HCT116 (cell line): Measurements from ENCODE around the gene FLT3. TPM values are rescaled to one million over a fixed set of nuclear protein-coding genes. Genes with fewer than 3 reads are reported as not detected.

ENCODE experiments used
- ATAC-seq: fragments of 200-7000 bp; cut with Tn5 transposase; 2 replicates; pipeline ENCODE4 v1.9.1; 2020; ENCODE audit warnings: mild to moderate bottlenecking, moderate library complexity
- BruUV-seq: library from RNA; stranded (reverse); fragments of 400-500 nt; replicated peaks from 2 replicates; lab custom pipeline; 2021; lab: Mats Ljungman, UMichigan
- CTCF ChIA-PET: fragments of 300-600 bp; sonication (Branson Sonifier 250); formaldehyde crosslinking; loops from one replicate; lab custom pipeline; 2021; ENCODE audit warnings: antibody characterized with exemption; lab: Charles Lee
- POLR2A ChIA-PET: fragments of 300-600, 350-600 bp; sonication (Branson Sonifier 250); formaldehyde crosslinking; loops from one replicate; lab custom pipeline; 2021; ENCODE audit warnings: antibody characterized with exemption; lab: Charles Lee
- RAD21 ChIA-PET, 2 experiments: fragments of 300-600 bp; sonication (Branson Sonifier 250); formaldehyde crosslinking; loops; one replicate each; lab custom pipeline; 2023; ENCODE audit warnings: low total read pairs in 2 of 2; ENCODE audit not compliant: uncharacterized antibody in 2 of 2, unreplicated experiment in 2 of 2, low non-redundant PET in 1 of 2; lab: Charles Lee
- DNase-seq: peaks from one replicate; pipeline ENCODE4 v3.0.0-alpha.2; 2010; ENCODE audit warnings: low read depth, low spot score
- H2AFZ ChIP-seq: fragments of 200-600 bp; shearing (Covaris generic), sonication (generic); 2 replicates; pipeline ENCODE4 v1.6.1; 2017; ENCODE audit warnings: low read depth, mixed run types, mixed read lengths, antibody characterized with exemption, low read length; ENCODE audit not compliant: poor library complexity, severe bottlenecking
- H3K27ac ChIP-seq: 2 replicates; pipeline ENCODE4 v1.5.1; 2012; ENCODE audit warnings: low read depth, low read length
- H3K27me3 ChIP-seq: fragments of 200-600 bp; sonication (generic); 2 replicates; pipeline ENCODE4 v1.6.1; 2016; ENCODE audit warnings: mixed run types, low read length, mixed read lengths; ENCODE audit not compliant: insufficient read depth
- H3K36me3 ChIP-seq, 2 experiments: fragments of 200-500 bp in 1 of 2; fragments of 200-600 bp in 1 of 2; sonication (Bioruptor generic) in 1 of 2; sonication (generic) in 1 of 2; 2 replicates each; pipeline versions ENCODE4 v1.5.1 to v1.6.1; 2014 to 2016; ENCODE audit warnings: low read length in 2 of 2, inconsistent platforms in 1 of 2, mixed read lengths in 1 of 2, mixed run types in 1 of 2; ENCODE audit not compliant: insufficient read depth in 2 of 2, control insufficient read depth in 1 of 2
- H3K4me1 ChIP-seq, 2 experiments: fragments of 200-600 bp in 1 of 2; sonication (generic) in 1 of 2; 2 replicates each; pipeline versions ENCODE4 v1.5.1 to v1.6.1; 2012 to 2017; ENCODE audit warnings: low read length in 2 of 2, inconsistent platforms in 1 of 2, mild to moderate bottlenecking in 1 of 2, mixed read lengths in 1 of 2, mixed run types in 1 of 2, moderate library complexity in 1 of 2; ENCODE audit not compliant: insufficient read depth in 2 of 2, control insufficient read depth in 1 of 2
- H3K4me2 ChIP-seq: fragments of 200-600 bp; sonication (generic); 2 replicates; pipeline ENCODE4 v1.6.1; 2017; ENCODE audit warnings: mixed run types, low read length, mixed read lengths
- H3K4me3 ChIP-seq, 2 experiments: fragments of 200-600 bp in 1 of 2; sonication (generic) in 1 of 2; replicated peaks in 1 of 2; 2 replicates each; pipeline ENCODE4 v1.5.1; 2011 to 2016; ENCODE audit warnings: low read length in 2 of 2, control low read depth in 1 of 2, low read depth in 1 of 2, mild to moderate bottlenecking in 1 of 2, mixed read lengths in 1 of 2, mixed run types in 1 of 2
- H3K79me2 ChIP-seq: fragments of 200-600 bp; sonication (generic); 2 replicates; pipeline ENCODE4 v1.6.1; 2017; ENCODE audit warnings: mild to moderate bottlenecking, mixed run types, low read length, moderate library complexity, mixed read lengths; ENCODE audit not compliant: insufficient read depth
- H3K9ac ChIP-seq: fragments of 200-600 bp; sonication (generic); 2 replicates; pipeline ENCODE4 v1.6.1; 2016; ENCODE audit warnings: low read length, mixed read lengths
- H3K9me2 ChIP-seq: fragments of 200-600 bp; sonication (generic), shearing (Covaris generic); 2 replicates; pipeline ENCODE4 v1.6.1; 2017; ENCODE audit warnings: mixed run types, mild to moderate bottlenecking, moderate library complexity; ENCODE audit not compliant: insufficient read depth
- H3K9me3 ChIP-seq, 2 experiments: fragments of 200-500 bp in 1 of 2; fragments of 200-600 bp in 1 of 2; sonication (Bioruptor generic) in 1 of 2; sonication (generic) in 1 of 2; 2 replicates each; pipeline ENCODE4 v1.6.1; 2014 to 2017; ENCODE audit warnings: low read length in 2 of 2, mixed read lengths in 2 of 2, inconsistent platforms in 1 of 2, low read depth in 1 of 2, mild to moderate bottlenecking in 1 of 2, mixed run types in 1 of 2, moderate library complexity in 1 of 2; ENCODE audit not compliant: control insufficient read depth in 1 of 2, insufficient read depth in 1 of 2
- H4K20me1 ChIP-seq: fragments of 200-600 bp; sonication (generic), shearing (Covaris generic); 2 replicates; pipeline ENCODE4 v1.6.1; 2017; ENCODE audit warnings: mixed run types, mild to moderate bottlenecking, moderate library complexity; ENCODE audit not compliant: insufficient read depth
- ATF3 ChIP-seq: IDR thresholded peaks from 2 replicates; pipeline ENCODE4 v1.6.1; 2012
- CBX3 ChIP-seq: IDR thresholded peaks from 2 replicates; pipeline ENCODE4 v1.6.1; 2012; ENCODE audit warnings: low read depth
- CEBPB ChIP-seq: IDR thresholded peaks from 2 replicates; pipeline ENCODE4 v1.6.1; 2012; ENCODE audit warnings: low read depth
- EGR1 ChIP-seq: IDR thresholded peaks from 2 replicates; pipeline ENCODE4 v1.6.1; 2012; ENCODE audit warnings: low read depth
- ELF1 ChIP-seq: IDR thresholded peaks from 2 replicates; pipeline ENCODE4 v1.6.1; 2012; ENCODE audit warnings: low read depth, borderline replicate concordance
- EZH2 ChIP-seq: fragments of 200-600 bp; sonication (generic); IDR thresholded peaks from 2 replicates; pipeline ENCODE4 v1.6.1; 2017; ENCODE audit warnings: antibody characterized with exemption, mixed run types
- JUND ChIP-seq: IDR thresholded peaks from 2 replicates; pipeline ENCODE4 v1.6.1; 2012
- MAX ChIP-seq: IDR thresholded peaks from 2 replicates; pipeline ENCODE4 v1.6.1; 2012
- POLR2A ChIP-seq: IDR thresholded peaks from 2 replicates; pipeline ENCODE4 v1.7.0; 2011; ENCODE audit warnings: borderline replicate concordance; ENCODE audit not compliant: insufficient read depth, insufficient read length; ENCODE audit errors: extremely low read depth
- POLR2AphosphoS5 ChIP-seq: IDR thresholded peaks from 2 replicates; pipeline ENCODE4 v1.6.1; 2011; ENCODE audit warnings: mild to moderate bottlenecking, low read depth, low read length, moderate library complexity
- RAD21 ChIP-seq: IDR thresholded peaks from 2 replicates; pipeline ENCODE4 v1.6.1; 2012; ENCODE audit warnings: low read depth, mild to moderate bottlenecking
- REST ChIP-seq: IDR thresholded peaks from 2 replicates; pipeline ENCODE4 v1.6.1; 2012; ENCODE audit warnings: low read depth
- SIN3A ChIP-seq: IDR thresholded peaks from 2 replicates; pipeline ENCODE4 v1.6.1; 2012; ENCODE audit warnings: low read depth
- SP1 ChIP-seq: IDR thresholded peaks from 2 replicates; pipeline ENCODE4 v1.6.1; 2012; ENCODE audit warnings: low read depth
- SRF ChIP-seq: IDR thresholded peaks from 2 replicates; pipeline ENCODE4 v1.6.1; 2012; ENCODE audit warnings: low read depth
- TCF7L2 ChIP-seq: IDR thresholded peaks from 2 replicates; pipeline ENCODE4 v1.7.0; 2011; ENCODE audit warnings: borderline replicate concordance, inconsistent platforms; ENCODE audit not compliant: insufficient read depth, insufficient read length; ENCODE audit errors: extremely low read depth
- ZFX ChIP-seq: fragments of 450-650 bp; IDR thresholded peaks from 2 replicates; pipeline ENCODE4 v1.6.1; 2017
- intact Hi-C: fragments of 100-400 bp; cut with micrococcal nuclease; formaldehyde crosslinking; loops from 2 replicates; pipeline ENCODE4 v1.10.0; 2022
- total RNA-seq: library from RNA; stranded (reverse); gene quantifications from one replicate; pipeline ENCODE4 v1.2.1, GENCODE V29; 2021; ENCODE audit not compliant: unreplicated experiment

Gene FLT3
- total RNA-seq, 1 experiment from 2014 or later, result 0.17 TPM

GRCh38 chr13:27963491-27963890, 136.9 kb downstream of the FLT3 start:
- Histone ChIP-seq H3K4me3 (no peak overlapping the region), H3K27me3 (no peaks in the 10 kb centered on the region), H3K79me2 (peaks cover 39% of the 10 kb centered on the region), H3K27ac (no peak overlapping the region), H3K4me1 (peaks cover 6 to 16% of the 10 kb centered on the region in 2 experiments; a peak in 3 of 4 replicates), H2AFZ (no peak overlapping the region), H3K36me3 (peaks cover 0 to 4% of the 10 kb centered on the region in 2 experiments; a peak in 1 of 4 replicates), H4K20me1 (no peaks in the 10 kb centered on the region), H3K9me2 (no peaks in the 10 kb centered on the region), H3K4me2 (no peak overlapping the region), H3K9ac (no peak overlapping the region), H3K9me3 (no peaks in the 10 kb centered on the region)
- ChIA-PET POLR2A (no interaction called here), RAD21 (no interaction called here), CTCF (interaction anchor here (1.6 to 2.1 kb wide), 2 partner anchors 10 to 133 kb away, joined by 4 to 7 read pairs; no protein-coding TSS in a partner anchor)
- no peak for ATAC-seq
- BruUV-seq, result no TSS peak
- DNase-seq, result no peak
- no peak for TF ChIP-seq TCF7L2
- no peak for TF ChIP-seq ZFX
- no peak for TF ChIP-seq POLR2A
- no peak for TF ChIP-seq ELF1
- no peak for TF ChIP-seq CEBPB
- TF ChIP-seq SP1, result no peak
- no peak for TF ChIP-seq CBX3
- no peak for TF ChIP-seq EZH2
- TF ChIP-seq RAD21, result no peak
- no peak for TF ChIP-seq MAX
- no peak for TF ChIP-seq EGR1
- intact Hi-C loops, result no loop called here

GRCh38 chr13:27962982-27963381, 137.4 kb downstream of the FLT3 start:
- no TSS peak for BruUV-seq
- intact Hi-C loops, result no loop called here
- CTCF ChIA-PET, result interaction anchor here (1.6 to 2.1 kb wide), 2 partner anchors 9 to 133 kb away, joined by 4 to 7 read pairs; no protein-coding TSS in a partner anchor
- Histone ChIP-seq H2AFZ (no peak overlapping the region), H4K20me1 (no peaks in the 10 kb centered on the region), H3K4me2 (no peak overlapping the region), H3K9me3 (no peaks in the 10 kb centered on the region), H3K36me3 (peaks cover 0 to 4% of the 10 kb centered on the region in 2 experiments; a peak in 1 of 4 replicates), H3K27me3 (no peaks in the 10 kb centered on the region), H3K79me2 (peaks cover 34% of the 10 kb centered on the region), H3K9me2 (no peaks in the 10 kb centered on the region), H3K9ac (no peak overlapping the region), H3K4me1 (peaks cover 6 to 16% of the 10 kb centered on the region in 2 experiments; a peak in 3 of 4 replicates), H3K27ac (no peak overlapping the region), H3K4me3 (no peak overlapping the region)
- DNase-seq (no peak), ATAC-seq (no peak)
- RAD21 ChIA-PET, result no interaction called here
- POLR2A ChIA-PET, result no interaction called here
- TF ChIP-seq ZFX (no peak), JUND (no peak), SIN3A (no peak), POLR2AphosphoS5 (no peak), TCF7L2 (no peak), ATF3 (no peak), REST (no peak), SRF (no peak), POLR2A (no peak)
